ENCODE results near the gene HIP1. TPM values are rescaled to one million over a fixed set of nuclear protein-coding genes. Genes with fewer than 3 reads are reported as not detected.
"Not testable (repeated sequence)": the region's sequence is repeated elsewhere in the genome, so short reads cannot be mapped to it uniquely, and the experiment has no call there.

The HIP1 gene
- total RNA-seq, 1 donor from 2014 or later, result 49.3 TPM

GRCh38 chr7:75567948-75568595 is 170.7 kb downstream of the HIP1 start:
- no peak overlapping the region for H3K4me3 Mint-ChIP-seq (ENCODE audit: unreplicated experiment)
- TF ChIP-seq CTCF (IDR thresholded peaks at IDR 0.05; ENCODE audit: unreplicated experiment), result no peak
- H3K4me1 Mint-ChIP-seq (ENCODE audit: unreplicated experiment), result no peaks in the 10 kb centered on the region
- no peaks in the 10 kb centered on the region for H3K9me3 Mint-ChIP-seq (ENCODE audit: unreplicated experiment)
- peaks cover 21% of the 10 kb centered on the region for H3K36me3 Mint-ChIP-seq (ENCODE audit: low read depth, unreplicated experiment)
- no peak overlapping the region for H3K27ac Mint-ChIP-seq (ENCODE audit: unreplicated experiment)
- DNase-seq (ENCODE audit: low spot score), result no peak
- peaks cover 3% of the 10 kb centered on the region for H3K27me3 Mint-ChIP-seq (ENCODE audit: unreplicated experiment)

GRCh38 chr7:75565132-75565837 is 173.5 kb downstream of the HIP1 start:
- H3K27ac Mint-ChIP-seq (ENCODE audit: unreplicated experiment), result peak overlapping the region; percentile 81
- H3K4me3 Mint-ChIP-seq (ENCODE audit: unreplicated experiment), result no peak overlapping the region
- TF ChIP-seq CTCF (IDR thresholded peaks at IDR 0.05; ENCODE audit: unreplicated experiment), result no peak
- H3K9me3 Mint-ChIP-seq (ENCODE audit: unreplicated experiment), result no peaks in the 10 kb centered on the region
- H3K4me1 Mint-ChIP-seq (ENCODE audit: unreplicated experiment), result no peaks in the 10 kb centered on the region
- peaks cover 1% of the 10 kb centered on the region for H3K27me3 Mint-ChIP-seq (ENCODE audit: unreplicated experiment)
- DNase-seq (ENCODE audit: low spot score), result no peak
- peaks cover 32% of the 10 kb centered on the region for H3K36me3 Mint-ChIP-seq (ENCODE audit: low read depth, unreplicated experiment)

- Mint-ChIP-seq H3K4me1 (ENCODE audit: unreplicated experiment) (no peaks in the 10 kb centered on the region), H3K36me3 (ENCODE audit: low read depth, unreplicated experiment) (peaks cover 35% of the 10 kb centered on the region), H3K27me3 (ENCODE audit: unreplicated experiment) (peaks cover 1% of the 10 kb centered on the region), H3K9me3 (ENCODE audit: unreplicated experiment) (no peaks in the 10 kb centered on the region), H3K4me3 (ENCODE audit: unreplicated experiment) (peak overlapping the region; percentile 51), H3K27ac (ENCODE audit: unreplicated experiment) (no peak overlapping the region)
- no peak for TF ChIP-seq CTCF (IDR thresholded peaks at IDR 0.05; ENCODE audit: unreplicated experiment)
- DNase-seq (ENCODE audit: low spot score), result no peak
These were observed 175.6 kb downstream of the HIP1 start for GRCh38 chr7:75563171-75563570.

GRCh38 chr7:75559976-75560365 is 178.8 kb downstream of the HIP1 start:
- no peaks in the 10 kb centered on the region for H3K4me1 Mint-ChIP-seq (ENCODE audit: unreplicated experiment)
- no peak for TF ChIP-seq CTCF (IDR thresholded peaks at IDR 0.05; ENCODE audit: unreplicated experiment)
- no peaks in the 10 kb centered on the region for H3K9me3 Mint-ChIP-seq (ENCODE audit: unreplicated experiment)
- no peak overlapping the region for H3K4me3 Mint-ChIP-seq (ENCODE audit: unreplicated experiment)
- no peak overlapping the region for H3K27ac Mint-ChIP-seq (ENCODE audit: unreplicated experiment)
- H3K36me3 Mint-ChIP-seq (ENCODE audit: low read depth, unreplicated experiment), result peaks cover 41% of the 10 kb centered on the region
- no peaks in the 10 kb centered on the region for H3K27me3 Mint-ChIP-seq (ENCODE audit: unreplicated experiment)
- DNase-seq (ENCODE audit: low spot score), result no peak

- H3K27ac Mint-ChIP-seq (ENCODE audit: unreplicated experiment), result no peak overlapping the region
- no peaks in the 10 kb centered on the region for H3K27me3 Mint-ChIP-seq (ENCODE audit: unreplicated experiment)
- H3K36me3 Mint-ChIP-seq (ENCODE audit: low read depth, unreplicated experiment), result peaks cover 46% of the 10 kb centered on the region
- H3K4me1 Mint-ChIP-seq (ENCODE audit: unreplicated experiment), result no peaks in the 10 kb centered on the region
- TF ChIP-seq CTCF (IDR thresholded peaks at IDR 0.05; ENCODE audit: unreplicated experiment), result no peak
- H3K4me3 Mint-ChIP-seq (ENCODE audit: unreplicated experiment), result no peak overlapping the region
- DNase-seq (ENCODE audit: low spot score), result no peak
- no peaks in the 10 kb centered on the region for H3K9me3 Mint-ChIP-seq (ENCODE audit: unreplicated experiment)
These were observed 179.3 kb downstream of the HIP1 start for GRCh38 chr7:75559355-75559975.

GRCh38 chr7:75556835-75557234 is 181.9 kb downstream of the HIP1 start:
- not testable (repeated sequence) for DNase-seq (ENCODE audit: low spot score); H3K27me3 Mint-ChIP-seq (ENCODE audit: unreplicated experiment); H3K4me1 Mint-ChIP-seq (ENCODE audit: unreplicated experiment); H3K4me3 Mint-ChIP-seq (ENCODE audit: unreplicated experiment); H3K9me3 Mint-ChIP-seq (ENCODE audit: unreplicated experiment)
- Mint-ChIP-seq H3K36me3 (ENCODE audit: low read depth, unreplicated experiment) (peaks cover 33% of the 10 kb centered on the region), H3K27ac (ENCODE audit: unreplicated experiment) (peak overlapping the region; percentile 59)
